ENCODE measurements around the gene CDH2. TPM values are rescaled to one million over a fixed set of nuclear protein-coding genes. Genes with fewer than 3 reads are reported as not detected.

The CDH2 gene
- polyA plus RNA-seq, 3 donors, result 0.15 to 1.1 (median 0.83) TPM

DNA sequence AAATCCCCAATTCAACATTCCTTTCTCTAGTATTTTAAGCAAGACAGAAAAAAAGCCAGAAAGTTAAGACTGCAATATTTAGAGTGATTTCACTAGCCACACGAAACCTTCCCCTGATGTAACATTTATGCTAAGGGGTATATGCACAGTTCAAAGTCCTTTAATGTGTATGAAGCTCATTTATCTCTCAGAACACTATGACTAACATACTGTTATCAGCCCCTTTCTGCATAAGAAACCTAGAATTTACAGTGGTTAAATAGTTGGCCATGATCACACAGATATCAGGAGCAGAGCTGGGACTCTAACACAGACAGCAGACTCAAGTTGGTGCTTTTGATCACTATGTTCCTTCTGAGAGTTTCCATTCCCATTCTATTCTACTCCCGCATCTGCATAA is 185.5 kb downstream of the CDH2 start:
- no peak overlapping the region for H3K27ac ChIP-seq (ENCODE audit: low read depth, low read length)
- 70 to 87% (median 79%) methylated on average over 2 of the region's 2 CpGs for WGBS, 3 donors

DNA sequence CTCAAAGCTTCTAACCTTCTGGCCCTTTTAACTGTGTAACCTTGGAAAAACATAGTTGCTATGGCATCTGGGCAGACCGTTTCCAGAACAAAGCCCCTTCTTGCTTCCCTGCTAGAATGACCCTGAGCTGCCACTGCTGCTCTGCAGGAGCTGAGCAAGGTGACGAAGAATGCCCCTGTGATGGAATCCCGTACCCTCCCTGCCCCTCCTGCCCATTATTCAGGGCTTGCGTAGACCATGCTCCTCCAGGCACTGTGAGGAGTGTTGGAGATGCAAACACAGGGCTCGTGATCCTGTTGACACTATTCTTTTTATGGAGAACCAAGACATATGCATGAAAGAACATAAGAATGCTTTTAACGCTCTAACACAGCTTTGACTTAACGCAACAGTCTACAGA is 191.1 kb downstream of the CDH2 start:
- WGBS, 3 donors, result 60 to 88% (median 83%) methylated on average over 7 of the region's 7 CpGs
- H3K27ac ChIP-seq (ENCODE audit: low read depth, low read length), result no peak overlapping the region

GRCh38 chr18:27983780-27984179 is 193.2 kb downstream of the CDH2 start:
- no peak overlapping the region for H3K27ac ChIP-seq (ENCODE audit: low read depth, low read length)

DNA sequence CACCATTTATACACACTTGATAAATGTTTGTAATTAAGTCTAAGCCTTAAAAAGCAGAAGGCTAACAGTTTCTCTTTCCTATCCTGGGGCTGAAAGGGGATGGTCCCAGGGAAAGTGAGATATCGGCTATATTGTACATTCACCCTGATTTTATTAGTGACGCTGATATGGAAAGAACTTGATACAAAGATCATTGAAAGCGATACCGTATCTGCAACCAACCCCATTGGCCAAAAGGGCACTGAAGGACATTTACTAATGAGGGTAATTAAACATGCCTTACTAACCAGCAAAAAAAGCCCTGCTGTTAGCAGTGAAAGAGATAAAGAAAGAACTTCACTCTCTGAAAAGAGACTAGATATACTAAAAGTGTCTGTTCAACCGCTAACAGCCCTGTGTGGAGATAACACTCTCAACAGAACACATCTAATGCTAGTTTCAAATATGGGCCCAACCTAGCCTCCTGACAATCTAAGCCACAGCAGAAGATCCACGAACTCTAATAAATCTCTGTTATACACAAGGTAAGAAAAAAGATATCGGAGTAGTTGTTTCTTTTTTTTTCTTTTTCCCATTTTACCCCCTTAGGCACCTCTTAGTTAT is 200.0 kb downstream of the CDH2 start:
- 75 to 86% (median 83%) methylated on average over 7 of the region's 7 CpGs for WGBS, 3 donors
- H3K27ac ChIP-seq (ENCODE audit: low read depth, low read length), result no peak overlapping the region

DNA sequence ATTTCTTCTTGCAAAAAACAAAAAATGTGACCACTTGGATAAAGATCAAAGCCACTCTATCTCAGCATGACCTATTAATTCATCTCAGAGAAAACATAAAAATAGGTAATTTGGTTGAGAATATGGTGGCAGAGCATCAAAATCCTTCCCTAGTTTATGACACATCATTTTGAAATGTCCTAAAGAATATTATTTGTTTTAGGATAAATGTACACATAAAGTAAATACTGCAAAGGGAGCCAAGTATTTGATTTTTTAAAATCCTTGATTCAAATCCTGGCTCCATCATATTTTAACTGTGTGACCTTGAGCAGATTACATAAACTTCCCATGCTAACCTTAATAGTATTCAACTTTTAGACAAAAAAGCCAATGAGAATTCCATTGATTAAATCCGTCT is 206.6 kb downstream of the CDH2 start:
- H3K27ac ChIP-seq (ENCODE audit: low read depth, low read length), result no peak overlapping the region
- 41 to 79% (median 79%) methylated on average over 1 of the region's 1 CpG for WGBS, 3 donors

DNA sequence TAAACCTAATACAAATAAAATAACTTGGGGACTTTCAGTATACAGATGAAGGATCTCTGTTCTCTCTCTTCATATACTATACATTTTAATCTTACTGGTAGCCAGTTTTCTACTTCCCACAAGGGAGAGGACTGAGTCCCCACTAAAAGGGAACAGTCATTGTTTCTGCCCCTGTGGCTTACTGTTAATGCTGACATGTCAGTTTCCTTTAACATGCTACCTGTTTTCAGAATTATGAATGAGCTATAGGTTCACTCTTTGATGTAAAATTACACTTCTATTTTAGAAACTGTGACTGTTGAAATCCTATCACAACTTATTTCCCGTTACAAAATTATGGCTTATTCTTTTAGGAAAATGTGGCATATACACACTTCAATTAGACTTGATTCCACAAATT is 207.7 kb downstream of the CDH2 start:
- 53 to 76% (median 76%) methylated on average over 1 of the region's 1 CpG for WGBS, 3 donors
- H3K27ac ChIP-seq (ENCODE audit: low read depth, low read length), result no peak overlapping the region

DNA sequence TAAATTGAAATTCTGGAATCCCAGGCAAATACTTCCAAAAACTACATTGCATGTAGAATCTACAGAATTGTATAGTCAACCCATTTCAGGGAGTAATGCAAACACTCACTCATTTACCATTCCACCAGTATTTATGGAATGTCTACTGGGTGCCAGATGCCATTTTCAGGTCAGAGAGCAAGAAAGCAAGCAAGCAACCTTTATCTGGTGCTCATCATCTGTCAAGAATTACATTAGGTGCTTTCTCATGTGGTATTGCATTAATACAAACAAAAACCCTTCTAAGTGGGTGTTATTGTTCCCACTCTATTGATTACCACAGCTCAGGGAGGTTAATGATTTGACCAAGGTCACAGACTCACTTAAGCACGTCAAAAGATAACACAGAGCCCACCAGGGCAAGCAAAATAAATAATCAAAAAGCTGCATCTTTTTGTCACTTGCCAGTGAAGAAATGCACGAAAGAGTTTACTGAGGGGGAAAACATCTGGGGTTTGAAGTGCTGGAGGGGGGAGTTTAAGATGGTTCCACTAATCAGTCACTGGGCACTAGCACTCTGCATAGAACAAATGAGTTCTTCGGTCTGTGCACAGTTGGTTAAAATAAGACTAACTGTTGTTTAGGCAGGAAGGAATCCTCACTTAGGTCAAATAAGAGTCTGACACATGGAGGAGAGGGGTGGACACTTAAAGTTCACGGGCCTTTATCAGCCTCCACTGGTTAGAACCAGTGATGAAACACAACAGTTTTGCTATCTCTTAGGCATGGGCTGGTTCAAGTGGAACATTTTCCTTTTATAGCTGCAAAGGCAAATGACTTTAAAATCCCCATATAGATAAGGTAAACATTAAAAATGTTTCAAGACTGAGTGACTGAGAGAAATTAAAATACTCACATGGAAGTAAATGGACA is 208.8 kb downstream of the CDH2 start:
- no peak overlapping the region for H3K27ac ChIP-seq (ENCODE audit: low read depth, low read length)
- WGBS, 3 donors, result 21 to 58% (median 57%) methylated on average over 4 of the region's 4 CpGs

GRCh38 chr18:27966881-27967280 is 210.0 kb downstream of the CDH2 start:
- no peak overlapping the region for H3K27ac ChIP-seq (ENCODE audit: low read depth, low read length)
- 83 to 90% (median 87%) methylated on average over 4 of the region's 4 CpGs for WGBS, 3 donors

DNA sequence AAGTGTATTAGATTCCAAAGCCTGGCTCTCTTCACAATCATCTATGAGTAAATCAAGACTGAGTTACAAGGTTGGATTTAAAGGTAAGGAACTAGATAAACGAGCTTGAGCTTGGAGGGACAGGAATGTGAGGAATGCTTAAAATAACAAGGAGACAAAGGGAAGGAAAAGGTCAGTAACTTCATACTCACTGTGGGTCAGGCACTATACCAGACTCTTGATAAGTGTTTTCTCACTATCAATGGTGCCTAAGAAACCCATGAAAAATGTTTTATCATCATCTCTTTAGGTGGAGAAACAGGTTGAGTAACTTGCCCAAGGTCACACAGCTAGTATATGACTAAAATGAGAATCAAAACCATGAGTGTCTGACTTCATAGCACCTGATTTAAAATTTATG is 212.1 kb downstream of the CDH2 start:
- no peak overlapping the region for H3K27ac ChIP-seq (ENCODE audit: low read depth, low read length)
- 22 to 47% (median 36%) methylated on average over 1 of the region's 1 CpG for WGBS, 3 donors

DNA sequence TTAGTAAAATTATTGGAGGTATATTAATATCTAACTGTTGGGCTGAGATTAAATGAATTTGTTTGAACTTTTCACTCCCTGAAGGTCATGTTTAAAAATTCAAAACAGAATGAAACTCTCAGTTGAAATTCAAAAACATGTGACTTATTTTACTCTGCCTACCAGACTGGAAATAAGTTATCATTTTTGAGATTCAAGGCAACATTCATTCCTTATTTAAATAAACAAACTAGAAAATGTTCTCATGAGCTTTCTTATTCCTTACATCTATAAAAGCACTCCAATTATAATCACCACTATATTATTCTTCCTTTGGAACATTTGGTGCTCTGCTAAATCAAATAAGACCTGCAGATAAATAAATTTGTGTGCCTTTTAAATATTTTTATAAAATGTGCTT is 217.8 kb downstream of the CDH2 start:
- no peak overlapping the region for H3K27ac ChIP-seq (ENCODE audit: low read depth, low read length)

- WGBS, 3 donors, result 72 to 76% (median 74%) methylated on average over 6 of the region's 6 CpGs
- no peak overlapping the region for H3K27ac ChIP-seq (ENCODE audit: low read depth, low read length)
Measured at GRCh38 chr18:27956001-27956640, 220.8 kb downstream of the CDH2 start.

- no peak overlapping the region for H3K27ac ChIP-seq (ENCODE audit: low read depth, low read length)
- WGBS, 3 donors, result 59 to 81% (median 76%) methylated on average over 3 of the region's 3 CpGs
Measured at GRCh38 chr18:27954226-27954625, 222.7 kb downstream of the CDH2 start.

GRCh38 chr18:27952741-27953140 is 224.2 kb downstream of the CDH2 start:
- H3K27ac ChIP-seq (ENCODE audit: low read depth, low read length), result no peak overlapping the region

DNA sequence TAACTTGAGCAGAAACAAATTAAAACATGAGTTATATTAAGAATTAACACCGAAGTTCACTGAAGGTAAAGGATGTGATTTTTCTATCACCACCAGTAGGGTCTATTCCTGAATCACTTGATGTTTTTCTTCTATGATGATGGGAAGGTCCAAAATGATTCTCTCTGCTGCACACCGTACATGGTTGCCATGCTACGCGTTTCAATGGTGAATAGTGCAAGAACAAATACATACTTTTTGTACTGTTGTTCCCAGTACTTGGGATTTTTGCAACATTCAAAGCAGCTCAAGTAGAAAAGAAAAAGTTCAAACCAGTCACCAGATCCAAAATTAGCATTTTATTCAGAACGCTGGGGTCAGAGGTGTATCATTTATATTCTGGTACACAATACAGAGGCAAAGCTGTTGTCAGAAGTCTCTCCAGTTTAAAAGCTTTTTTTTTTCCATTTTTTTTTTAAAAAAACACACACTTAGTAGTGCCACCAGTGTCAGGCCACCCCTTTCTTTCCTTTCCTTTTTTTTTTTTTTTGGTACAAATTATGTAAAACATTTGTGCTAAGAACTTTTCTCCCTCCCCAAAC is 226.2 kb downstream of the CDH2 start:
- no peak overlapping the region for H3K27ac ChIP-seq (ENCODE audit: low read depth, low read length)
- WGBS, 3 donors, result 83 to 88% (median 85%) methylated on average over 5 of the region's 5 CpGs

DNA sequence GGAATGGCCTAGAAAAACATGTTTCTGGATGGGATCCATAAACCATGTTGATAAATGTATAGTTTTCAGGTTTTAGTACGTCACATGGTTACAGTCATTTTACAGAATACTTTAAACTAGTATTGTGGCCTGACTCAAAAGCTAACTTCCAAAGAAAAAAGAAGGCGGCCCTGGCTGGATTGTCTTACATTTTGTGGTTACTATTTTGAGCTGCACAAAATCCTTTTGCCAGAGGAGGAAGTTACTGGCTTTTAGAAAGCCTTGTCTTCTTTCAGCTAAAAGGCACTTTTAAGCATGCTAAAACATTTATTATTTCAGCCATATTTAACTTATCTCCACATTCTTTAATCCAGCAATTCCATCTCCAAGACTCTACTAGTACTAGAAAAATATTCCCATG is 227.9 kb downstream of the CDH2 start:
- no peak overlapping the region for H3K27ac ChIP-seq (ENCODE audit: low read depth, low read length)
- 55 to 72% (median 60%) methylated on average over 2 of the region's 2 CpGs for WGBS, 3 donors

DNA sequence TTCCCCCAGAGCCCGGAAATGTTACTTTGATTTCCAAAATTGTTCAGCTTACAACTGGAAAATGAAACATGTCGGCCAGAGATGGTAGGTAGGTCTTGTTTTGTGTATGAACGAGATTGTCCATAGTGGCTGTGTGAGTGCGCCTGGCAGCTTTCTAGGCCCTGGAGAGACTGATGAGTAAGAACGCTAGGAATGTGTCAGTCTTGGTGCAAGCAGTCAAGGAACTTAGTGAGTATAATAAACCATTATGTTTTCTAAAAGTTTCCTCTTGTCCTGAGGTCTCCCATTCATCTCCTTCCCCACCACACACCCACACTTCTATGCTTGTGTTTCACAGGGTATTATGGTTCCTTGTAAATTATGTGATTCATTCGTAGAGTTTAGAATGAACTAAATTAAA is 234.2 kb downstream of the CDH2 start:
- WGBS, 3 donors, result 71 to 84% (median 83%) methylated on average over 6 of the region's 6 CpGs
- H3K27ac ChIP-seq (ENCODE audit: low read depth, low read length), result no peak overlapping the region

GRCh38 chr18:27931535-27931934 is 245.4 kb downstream of the CDH2 start:
- WGBS, 3 donors, result 47 to 59% (median 55%) methylated on average over 3 of the region's 3 CpGs
- H3K27ac ChIP-seq (ENCODE audit: low read depth, low read length), result no peak overlapping the region

- no peak overlapping the region for H3K27ac ChIP-seq (ENCODE audit: low read depth, low read length)
- WGBS, 3 donors, result 59 to 82% (median 80%) methylated on average over 5 of the region's 5 CpGs
Measured at GRCh38 chr18:27922780-27923179, 254.2 kb downstream of the CDH2 start.
